ENCODE measurements around the gene UPK2.
A peak's percentile ranks its signal among the peaks of the same experiment; 100 is the strongest.
"Not testable (repeated sequence)": the region's sequence is repeated elsewhere in the genome, so short reads cannot be mapped to it uniquely, and the experiment has no call there.

Gene UPK2

DNA sequence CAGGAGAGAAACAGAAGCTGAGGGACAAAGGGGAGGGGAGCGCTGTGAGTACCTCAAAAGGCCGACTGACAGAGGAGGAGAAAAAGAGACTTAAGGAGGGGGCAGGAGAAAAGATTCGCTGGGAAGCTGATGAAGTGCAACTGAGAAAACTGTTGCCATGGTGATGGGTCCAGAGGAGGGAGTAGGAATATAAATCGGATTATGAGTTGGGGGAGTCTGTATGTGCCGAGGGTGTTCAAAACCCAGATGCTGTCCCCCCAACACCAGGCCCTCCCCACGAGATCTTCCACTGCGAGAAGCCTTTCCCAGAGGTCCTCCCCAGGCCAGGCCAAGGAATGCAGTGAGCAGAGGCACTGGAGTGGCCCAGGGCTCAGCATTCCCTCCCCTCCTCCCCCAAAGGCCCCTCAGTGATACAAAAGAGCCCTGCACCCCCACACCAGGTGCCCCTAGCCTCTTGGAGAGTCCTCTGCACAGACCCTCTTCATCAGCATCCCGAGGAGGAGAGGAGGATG is 16.6 kb upstream of the UPK2 start:
- no peak for DNase-seq

DNA sequence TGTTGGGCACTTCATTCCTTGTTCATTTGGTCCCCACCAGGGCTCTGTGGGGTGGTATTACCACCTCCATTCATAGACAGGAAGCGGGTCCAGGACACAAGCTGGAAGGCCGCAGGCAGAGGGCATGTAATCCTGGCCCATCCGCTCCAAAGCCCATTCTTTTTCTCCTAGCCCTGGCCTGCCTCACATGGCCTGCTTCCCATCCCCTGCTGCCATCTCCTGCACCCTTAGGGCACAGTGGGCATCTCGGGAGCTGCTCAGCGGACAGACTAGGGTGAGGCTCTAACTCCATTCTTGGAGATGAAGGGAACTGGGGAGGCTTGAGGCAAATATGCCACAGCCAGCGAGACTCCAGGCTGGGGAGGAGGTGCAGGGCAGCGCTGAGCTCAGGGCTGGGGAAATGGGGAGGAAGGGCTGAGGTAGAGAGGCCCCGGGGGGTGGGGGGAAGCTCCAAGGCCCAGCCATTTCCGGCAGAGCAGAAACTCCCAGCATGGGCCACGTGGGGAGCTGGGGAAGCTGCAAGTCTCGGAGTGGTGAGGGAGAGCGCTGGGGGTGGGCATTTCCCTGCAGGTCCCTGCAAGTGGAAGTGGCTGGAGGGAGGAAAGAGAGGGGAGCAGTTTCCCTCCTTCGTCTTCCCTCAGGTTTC is 16.0 kb upstream of the UPK2 start:
- DNase-seq, result peak; percentile 69

DNA sequence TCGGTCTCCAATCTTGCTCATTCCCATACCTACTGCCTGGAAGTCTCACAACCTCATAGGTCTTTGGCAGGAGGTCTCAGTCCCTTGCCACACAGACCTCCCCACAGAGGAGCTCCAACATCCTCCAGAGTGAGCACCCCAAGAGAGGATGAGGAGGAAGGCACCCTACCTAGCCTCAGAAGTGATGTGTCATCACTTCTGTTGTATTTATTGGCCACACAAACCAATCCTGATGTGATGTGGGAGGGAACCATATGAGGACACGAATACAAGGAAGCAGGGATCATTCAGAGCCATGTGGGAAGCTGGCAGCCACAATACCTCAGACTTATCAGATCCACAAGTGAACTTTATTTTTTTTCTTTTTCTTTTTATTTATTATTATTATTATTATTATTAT is 9.0 kb upstream of the UPK2 start:
- no peak for DNase-seq

DNA sequence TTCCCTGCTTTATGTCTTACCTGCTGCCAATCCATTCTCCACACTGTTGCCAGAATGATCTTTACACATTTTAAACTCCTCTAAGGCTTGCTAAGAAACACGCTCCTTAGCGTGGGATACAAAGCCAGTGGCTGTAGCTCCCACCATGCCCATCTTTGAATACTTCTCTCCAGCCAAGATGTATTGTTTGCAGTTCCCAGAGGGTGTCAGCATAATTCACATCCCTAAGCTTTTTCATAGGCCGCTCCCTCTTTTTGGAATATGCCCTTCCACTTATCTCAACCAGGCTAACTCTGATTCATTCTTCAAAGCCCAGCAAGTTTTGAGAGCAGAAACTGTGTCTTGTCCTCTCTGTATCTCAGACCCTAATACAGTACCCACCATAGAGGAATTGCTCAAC is 8.1 kb upstream of the UPK2 start:
- no peak for DNase-seq

DNA sequence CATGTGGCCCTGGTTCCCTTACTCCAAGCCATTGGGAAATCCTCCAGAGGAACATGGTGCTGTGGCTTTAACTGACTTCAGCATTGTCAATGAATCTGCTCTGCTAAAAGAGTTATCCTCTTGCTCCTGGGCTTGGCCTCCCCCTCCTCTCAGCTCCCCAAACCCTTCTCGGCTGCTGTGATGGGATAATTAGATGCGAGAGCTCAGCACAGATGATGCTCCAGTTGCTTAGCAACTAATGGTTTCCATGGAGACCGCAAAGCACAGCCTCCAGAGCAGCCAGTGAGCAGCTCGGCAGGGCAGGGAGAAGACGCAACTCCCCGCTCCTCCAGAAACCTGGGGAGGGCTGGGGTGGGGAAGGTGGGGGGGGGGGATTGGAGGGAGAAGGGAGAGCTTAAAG is 2.8 kb upstream of the UPK2 start:
- DNase-seq, result peak; percentile 13

DNA sequence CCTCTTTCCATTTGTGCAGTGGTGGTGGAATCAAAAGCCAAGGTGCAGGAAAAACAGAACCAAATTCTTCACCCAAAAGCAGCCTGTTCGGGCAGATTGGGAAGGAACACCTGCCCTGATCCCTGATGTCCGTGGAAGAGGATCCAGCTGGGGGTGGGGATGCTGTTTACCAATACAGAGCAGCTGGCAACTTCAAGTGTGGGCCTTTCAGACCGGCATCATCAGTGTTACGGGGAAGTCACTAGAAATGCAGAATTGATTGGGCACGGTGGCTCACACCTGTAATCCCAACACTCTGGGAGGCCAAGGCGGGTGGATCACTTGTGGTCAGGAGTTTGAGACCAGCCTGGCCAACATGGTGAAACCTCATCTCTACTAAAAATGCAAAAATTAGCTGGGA is 2.1 kb upstream of the UPK2 start:
- DNase-seq, result not testable (repeated sequence)

DNA sequence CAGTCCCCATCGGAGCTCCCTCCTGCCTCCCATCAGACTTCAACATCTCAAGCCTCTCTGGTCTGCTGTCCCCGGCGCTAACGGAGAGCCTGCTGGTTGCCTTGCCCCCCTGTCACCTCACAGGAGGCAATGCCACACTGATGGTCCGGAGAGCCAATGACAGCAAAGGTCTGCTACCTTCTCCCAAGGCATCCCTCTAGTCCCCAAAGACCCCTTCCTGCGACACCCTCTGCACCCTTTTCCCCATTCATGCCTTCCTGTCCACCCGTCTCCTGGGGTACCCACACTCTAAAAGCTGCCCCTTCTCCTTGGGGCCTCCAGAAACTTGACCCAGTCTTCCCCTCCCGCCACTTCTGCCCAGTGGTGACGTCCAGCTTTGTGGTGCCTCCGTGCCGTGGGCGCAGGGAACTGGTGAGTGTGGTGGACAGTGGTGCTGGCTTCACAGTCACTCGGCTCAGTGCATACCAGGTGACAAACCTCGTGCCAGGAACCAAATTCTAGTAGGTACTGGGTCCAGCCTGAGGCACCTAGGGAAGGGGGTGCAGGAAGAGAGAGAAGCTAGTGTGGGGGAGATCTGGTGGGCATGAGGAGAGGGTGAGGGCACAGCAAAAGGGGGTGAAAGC is 860 bp downstream of the UPK2 start:
- DNase-seq, result no peak

DNA sequence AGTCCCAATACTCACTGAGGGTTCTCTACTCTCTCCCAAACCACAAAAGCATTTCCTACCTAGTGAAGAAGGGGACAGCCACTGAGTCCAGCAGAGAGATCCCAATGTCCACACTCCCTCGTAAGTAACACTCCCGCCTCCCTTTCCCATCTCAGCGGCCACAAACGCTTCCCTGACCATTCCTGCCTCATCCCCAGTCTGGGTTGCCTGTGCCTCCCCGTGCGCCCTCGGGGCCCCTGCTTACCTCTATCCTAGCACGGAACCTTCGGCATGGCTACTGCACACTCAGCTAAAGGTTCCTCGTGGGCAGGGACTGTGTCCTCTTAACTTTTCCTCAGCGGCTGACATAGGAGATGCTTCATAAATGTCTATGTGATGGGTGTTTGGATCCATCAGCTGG is 1.5 kb downstream of the UPK2 start:
- DNase-seq, result no peak

GRCh38 chr11:118957968-118958367 is 1.9 kb downstream of the UPK2 start:
- no peak for DNase-seq

- DNase-seq, result no peak
Observed at GRCh38 chr11:118958577-118958976, 2.5 kb downstream of the UPK2 start.

DNA sequence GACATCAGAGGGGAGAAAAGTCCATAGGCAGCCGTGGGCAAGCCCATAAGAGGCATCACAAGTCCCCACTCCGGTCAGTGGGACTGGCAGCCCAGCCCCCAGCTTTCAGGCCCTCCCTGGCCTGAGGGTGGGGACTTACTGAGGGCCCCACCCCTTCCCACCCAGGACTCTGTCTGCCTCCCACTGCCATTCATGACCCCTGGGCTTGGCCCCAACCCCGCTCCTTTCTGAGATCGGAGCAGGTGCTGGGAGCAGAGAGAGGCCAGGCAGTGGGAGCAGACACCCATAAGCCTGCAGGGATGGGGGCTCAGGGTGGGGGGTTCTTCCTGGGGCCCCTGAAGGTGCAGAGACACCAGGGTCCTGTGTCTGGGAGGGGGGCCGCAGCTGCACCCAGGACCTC is 5.1 kb downstream of the UPK2 start:
- DNase-seq, result no peak

GRCh38 chr11:118961591-118961990 is 5.5 kb downstream of the UPK2 start:
- no peak for DNase-seq

DNA sequence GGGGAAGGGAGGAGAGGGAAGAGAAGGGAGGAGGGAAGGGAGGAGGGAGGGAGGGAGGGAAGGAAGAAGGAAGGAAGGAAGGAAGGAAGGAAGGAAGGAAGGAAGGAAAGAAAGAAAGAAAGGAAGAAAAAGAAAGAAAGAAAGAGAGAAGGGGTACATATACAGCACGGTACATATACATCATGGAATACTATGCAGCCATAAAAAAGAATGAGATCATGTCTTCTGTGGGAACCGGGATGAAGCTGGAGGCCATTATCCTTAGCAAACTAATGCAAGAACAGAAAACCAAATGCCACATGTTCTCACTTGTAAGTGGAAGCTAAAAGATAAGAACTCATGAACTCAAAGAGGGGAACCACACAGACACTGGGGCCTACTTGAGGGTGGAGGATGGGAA is 13.4 kb downstream of the UPK2 start:
- not testable (repeated sequence) for DNase-seq

GRCh38 chr11:118971646-118972045 is 15.5 kb downstream of the UPK2 start, which contains the start of gene FOXR1:
Gene FOXR1, plus strand, starts transcription at chr11:118971761. Its CDS starts 171 bp downstream, at chr11:118971932.
- DNase-seq, result no peak

GRCh38 chr11:118973985-118974384 is 17.9 kb downstream of the UPK2 start:
- no peak for DNase-seq

GRCh38 chr11:118975771-118976709 is 19.9 kb downstream of the UPK2 start:
- DNase-seq, result no peak

DNA sequence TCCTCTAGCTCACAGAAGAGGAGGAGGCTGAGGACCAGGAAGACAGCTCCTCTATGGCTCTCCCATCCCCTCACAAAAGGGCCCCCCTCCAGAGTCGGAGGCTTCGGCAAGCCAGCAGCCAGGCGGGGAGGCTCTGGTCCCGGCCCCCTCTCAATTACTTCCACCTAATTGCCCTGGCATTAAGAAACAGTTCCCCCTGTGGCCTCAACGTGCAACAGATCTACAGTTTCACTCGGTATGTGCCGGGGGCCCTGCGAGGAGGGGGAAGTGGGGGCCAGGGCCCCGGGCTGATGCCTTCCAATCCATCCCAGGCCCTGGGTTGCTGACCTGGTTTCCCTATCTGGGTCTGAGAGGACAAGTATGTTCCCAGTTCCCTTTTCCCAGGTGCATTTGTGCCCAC is 23.3 kb downstream of the UPK2 start:
- no peak for DNase-seq

- no peak for DNase-seq
Observed at GRCh38 chr11:118980191-118980881, 24.2 kb downstream of the UPK2 start.

GRCh38 chr11:118984337-118984736 is 28.2 kb downstream of the UPK2 start:
- DNase-seq, result not testable (repeated sequence)

- DNase-seq, result no peak
Observed at GRCh38 chr11:118984825-118985224, 28.7 kb downstream of the UPK2 start.

DNA sequence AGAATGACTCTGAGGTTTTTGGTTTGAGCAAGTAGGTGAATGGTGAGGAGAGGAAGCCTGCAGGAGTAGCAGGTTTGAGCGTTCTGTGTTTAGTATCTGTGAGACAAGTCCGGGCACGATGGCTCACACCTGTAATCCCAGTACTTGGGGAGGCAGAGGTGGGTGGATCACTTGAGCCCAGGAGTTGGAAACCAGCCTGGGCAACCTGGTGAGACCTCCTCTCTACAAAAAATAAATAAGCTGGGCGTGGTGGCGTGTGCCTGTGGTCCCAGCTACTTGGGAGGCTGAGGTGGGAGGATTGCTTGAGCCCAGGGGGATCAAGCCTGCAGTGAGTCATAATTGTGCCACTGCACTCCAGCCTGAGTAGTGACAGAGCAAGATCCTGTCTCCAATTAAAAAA is 32.2 kb downstream of the UPK2 start:
- no peak for DNase-seq

- DNase-seq, result not testable (repeated sequence)
Observed at GRCh38 chr11:118991486-118992038, 35.5 kb downstream of the UPK2 start.
